ENCODE measurements around the gene STK38. TPM values are rescaled to one million over a fixed set of nuclear protein-coding genes. Genes with fewer than 3 reads are reported as not detected.
"Not testable (repeated sequence)": the region's sequence is repeated elsewhere in the genome, so short reads cannot be mapped to it uniquely, and the experiment has no call there.

Gene STK38
- total RNA-seq, 1 experiment from 2014 or later: 16.4 TPM

GRCh38 chr6:36491378-36491965 is 55.8 kb downstream of the STK38 start:
- no peak for DNase-seq (ENCODE audit: extremely low read depth, low read depth)

DNA sequence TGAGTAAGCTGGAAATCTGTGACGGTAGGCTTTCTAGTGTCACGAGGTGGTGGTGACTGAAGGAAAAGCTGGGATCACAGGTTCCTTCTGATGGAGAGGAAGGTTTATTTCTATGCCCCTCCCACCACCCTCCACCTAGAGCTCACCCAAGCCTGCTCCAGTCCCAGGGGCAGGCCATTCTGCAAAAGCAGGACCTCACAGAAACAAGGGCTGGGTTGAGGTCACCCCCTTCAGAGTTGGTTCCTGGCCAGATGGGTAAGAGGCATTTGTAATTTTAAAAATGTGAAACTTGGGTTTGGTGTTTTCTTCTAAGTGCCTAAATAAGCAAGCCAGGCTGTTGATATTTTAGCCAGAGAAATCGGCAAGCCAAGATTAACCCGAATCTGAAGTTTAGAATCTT is 57.9 kb downstream of the STK38 start:
- no peak for DNase-seq (ENCODE audit: extremely low read depth, low read depth)

DNA sequence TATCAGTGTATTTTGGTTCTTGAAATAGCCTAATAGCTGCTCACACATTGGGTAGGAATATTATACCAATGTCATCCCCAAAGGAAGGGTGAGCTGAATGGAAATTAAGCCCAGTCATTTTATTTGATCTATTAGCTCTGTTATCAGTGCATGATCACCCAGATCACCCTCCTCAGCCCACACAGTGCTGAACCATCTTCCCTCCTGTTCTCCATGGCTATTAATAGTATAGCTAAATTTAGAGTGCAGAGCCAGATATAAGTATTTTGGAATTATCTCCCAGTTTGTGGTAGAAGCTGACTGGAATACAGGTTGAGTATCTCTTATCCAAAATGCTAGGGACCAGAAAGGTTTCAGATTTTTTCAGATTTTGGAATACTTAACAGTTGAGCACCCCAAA is 59.1 kb downstream of the STK38 start:
- DNase-seq (ENCODE audit: extremely low read depth, low read depth): no peak

GRCh38 chr6:36487698-36488097 is 59.6 kb downstream of the STK38 start:
- DNase-seq (ENCODE audit: extremely low read depth, low read depth): no peak

DNA sequence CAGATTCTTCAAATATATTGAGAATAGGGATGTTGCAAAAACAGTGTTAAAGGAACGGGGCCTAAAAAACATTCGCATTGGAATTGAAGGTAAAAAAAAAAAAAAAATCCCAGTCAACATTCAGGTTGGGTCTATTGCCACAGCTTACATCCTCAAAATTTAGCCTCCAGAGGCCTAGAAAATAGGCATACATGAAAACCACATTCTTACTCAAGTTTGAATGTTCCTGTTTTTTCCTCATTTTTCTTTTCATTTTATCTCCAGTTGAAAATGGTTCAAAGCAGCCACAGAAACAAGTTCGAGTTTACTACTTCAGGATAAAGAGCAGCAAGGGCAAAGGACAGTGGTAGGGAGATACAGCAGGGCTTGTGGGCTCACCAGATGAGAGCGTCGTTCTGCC is 62.5 kb downstream of the STK38 start:
- no peak for DNase-seq (ENCODE audit: extremely low read depth, low read depth)

GRCh38 chr6:36483326-36483725 is 64.0 kb downstream of the STK38 start:
- not testable (repeated sequence) for DNase-seq (ENCODE audit: extremely low read depth, low read depth)

DNA sequence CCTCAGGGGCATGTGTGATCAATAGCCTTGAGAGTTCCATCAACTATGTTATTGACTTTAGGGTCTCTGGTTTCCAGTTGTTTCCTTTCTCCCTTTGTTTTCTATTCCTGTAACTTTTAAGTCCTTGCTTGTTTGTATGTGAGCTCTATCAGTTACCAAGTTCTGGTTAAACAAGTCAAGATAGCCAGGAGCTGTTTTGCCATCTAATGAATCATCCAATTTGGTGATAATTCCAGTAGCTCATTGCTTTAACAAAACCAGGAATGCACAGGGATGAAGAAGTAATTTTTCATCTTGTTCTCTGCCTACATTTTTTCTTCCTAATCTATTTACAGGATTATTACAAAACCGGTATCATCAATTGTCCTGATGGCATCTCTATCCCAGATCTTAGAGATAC is 68.0 kb downstream of the STK38 start:
- DNase-seq (ENCODE audit: extremely low read depth, low read depth): no peak

GRCh38 chr6:36478051-36478526 is 69.2 kb downstream of the STK38 start:
- no peak for DNase-seq (ENCODE audit: extremely low read depth, low read depth)

DNA sequence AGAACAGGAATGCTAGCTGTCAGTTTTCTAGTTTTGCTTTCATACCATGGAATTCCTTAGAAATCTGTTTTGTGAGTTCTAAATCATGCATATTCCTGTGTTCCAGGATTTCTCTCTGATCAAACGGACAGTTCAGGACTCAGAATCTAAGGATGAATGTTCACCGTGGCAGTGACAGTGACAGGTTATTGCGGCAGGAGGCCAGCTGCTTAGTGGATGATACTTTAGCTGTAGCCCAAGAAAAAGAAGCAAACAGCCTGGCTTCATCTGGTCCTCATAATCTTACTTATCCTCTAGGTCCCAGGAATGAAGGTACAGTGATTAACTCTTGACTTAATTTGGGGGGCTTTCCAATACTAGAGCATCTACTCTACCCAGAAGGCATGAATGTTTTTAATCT is 77.3 kb downstream of the STK38 start:
- DNase-seq (ENCODE audit: extremely low read depth, low read depth): no peak

GRCh38 chr6:36469148-36469661 is 78.1 kb downstream of the STK38 start:
- DNase-seq (ENCODE audit: extremely low read depth, low read depth): no peak

DNA sequence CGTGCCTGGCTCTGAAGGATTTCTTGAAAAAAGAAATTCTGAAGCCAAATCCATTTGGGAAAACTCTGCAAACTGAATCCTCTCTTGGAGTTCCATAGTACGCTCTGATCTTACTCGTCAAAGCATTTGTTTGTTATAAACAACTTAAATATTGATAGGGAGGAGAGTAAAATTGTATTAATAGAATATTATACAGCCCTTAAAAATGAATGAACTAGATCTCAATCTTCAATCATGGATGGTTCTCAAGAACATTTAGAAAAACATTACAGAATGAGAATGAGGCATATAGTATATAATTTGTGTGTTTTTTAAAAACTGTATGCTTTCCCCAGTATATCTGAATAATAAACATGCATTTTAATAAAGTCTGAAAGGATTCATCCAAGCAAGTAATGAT is 79.7 kb downstream of the STK38 start:
- DNase-seq (ENCODE audit: extremely low read depth, low read depth): no peak

GRCh38 chr6:36464233-36464632 is 83.0 kb downstream of the STK38 start:
- no peak for DNase-seq (ENCODE audit: extremely low read depth, low read depth)

DNA sequence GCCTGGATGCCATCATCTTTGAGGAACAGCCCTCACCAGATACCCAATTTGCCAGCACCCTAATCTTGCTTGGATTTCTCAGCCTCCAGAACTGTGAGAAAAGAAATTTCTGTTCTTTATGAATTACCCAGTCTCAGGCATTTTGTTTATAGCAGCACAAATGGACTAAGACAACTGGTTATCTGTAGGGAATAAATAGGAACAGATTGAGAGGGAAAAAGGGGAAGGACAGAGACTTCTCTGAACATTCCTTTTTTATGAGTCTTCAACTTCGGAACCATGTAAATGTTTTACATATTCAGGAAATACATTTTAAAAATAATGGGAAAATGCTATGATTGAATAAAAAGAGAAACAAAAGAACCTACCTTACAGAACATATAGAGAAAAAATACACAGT is 83.6 kb downstream of the STK38 start:
- no peak for DNase-seq (ENCODE audit: extremely low read depth, low read depth)

- DNase-seq (ENCODE audit: extremely low read depth, low read depth): no peak
Measured at GRCh38 chr6:36461646-36462045, 85.6 kb downstream of the STK38 start.

- no peak for DNase-seq (ENCODE audit: extremely low read depth, low read depth)
Measured at GRCh38 chr6:36460916-36461315, 86.4 kb downstream of the STK38 start.

DNA sequence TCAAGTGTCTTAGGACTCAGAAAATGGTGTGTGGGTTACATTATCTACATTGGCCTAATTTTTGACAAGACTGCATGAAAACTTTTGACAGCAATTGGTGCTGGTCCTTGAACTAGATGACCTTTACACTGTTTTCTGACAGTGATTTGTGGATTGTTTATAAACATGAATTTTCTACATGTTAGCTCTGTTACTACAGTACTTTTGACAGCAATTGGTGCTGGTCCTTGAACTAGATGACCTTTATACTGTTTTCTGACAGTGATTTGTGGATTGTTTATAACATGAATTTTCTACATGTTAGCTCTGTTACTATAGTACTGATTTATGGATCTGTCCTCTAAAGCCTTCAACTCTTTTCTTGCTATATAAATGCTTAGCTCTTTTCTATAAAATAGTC is 87.8 kb downstream of the STK38 start:
- DNase-seq (ENCODE audit: extremely low read depth, low read depth): no peak

DNA sequence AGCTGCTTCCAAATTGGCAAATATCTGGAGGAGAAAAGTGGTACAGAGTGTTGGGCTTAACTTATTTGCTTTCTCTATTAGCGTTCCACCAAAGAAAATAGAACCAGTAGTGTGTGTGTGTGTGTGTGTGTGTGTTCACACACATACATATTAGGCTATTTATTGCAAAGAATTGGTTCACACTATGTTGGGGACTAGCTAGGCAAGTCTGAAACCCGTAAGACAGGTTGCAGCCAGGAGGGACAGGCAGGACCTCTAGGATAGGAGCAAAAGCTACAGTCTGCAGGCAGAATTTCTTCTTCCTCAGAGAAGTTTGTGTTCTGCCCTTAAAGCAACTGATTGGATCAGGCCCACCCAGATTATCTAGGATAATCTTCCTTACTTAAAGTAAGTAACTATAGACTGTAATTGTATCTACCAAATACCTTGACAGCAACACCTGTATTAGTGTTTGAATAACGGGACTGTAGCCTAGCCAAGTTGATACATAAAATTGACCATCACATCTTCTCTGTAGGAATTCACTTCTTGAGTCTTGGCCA is 91.7 kb downstream of the STK38 start:
- DNase-seq (ENCODE audit: extremely low read depth, low read depth): no peak

- DNase-seq (ENCODE audit: extremely low read depth, low read depth): not testable (repeated sequence)
Measured at GRCh38 chr6:36452897-36453296, 94.4 kb downstream of the STK38 start.

GRCh38 chr6:36449173-36449572 is 98.1 kb downstream of the STK38 start:
- not testable (repeated sequence) for DNase-seq (ENCODE audit: extremely low read depth, low read depth)

DNA sequence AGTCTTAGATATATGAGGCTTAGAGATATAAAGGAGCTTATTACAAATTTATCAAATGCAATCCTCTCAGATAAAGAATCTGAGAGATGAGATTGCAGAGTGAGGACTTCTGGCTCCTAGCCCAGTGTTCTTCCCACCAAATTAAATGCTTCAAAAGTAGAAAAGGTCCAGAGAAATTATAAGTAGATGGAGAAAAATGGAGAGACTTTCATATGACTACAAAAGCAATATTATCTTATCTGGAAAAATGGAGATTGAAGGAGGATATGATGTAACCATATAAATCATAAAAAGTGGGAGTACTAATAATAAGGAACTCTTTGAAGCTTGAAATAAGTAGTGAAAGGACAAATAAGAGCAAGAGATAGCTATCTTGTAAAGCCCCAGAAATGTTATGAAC is 101.7 kb downstream of the STK38 start:
- DNase-seq (ENCODE audit: extremely low read depth, low read depth): no peak

DNA sequence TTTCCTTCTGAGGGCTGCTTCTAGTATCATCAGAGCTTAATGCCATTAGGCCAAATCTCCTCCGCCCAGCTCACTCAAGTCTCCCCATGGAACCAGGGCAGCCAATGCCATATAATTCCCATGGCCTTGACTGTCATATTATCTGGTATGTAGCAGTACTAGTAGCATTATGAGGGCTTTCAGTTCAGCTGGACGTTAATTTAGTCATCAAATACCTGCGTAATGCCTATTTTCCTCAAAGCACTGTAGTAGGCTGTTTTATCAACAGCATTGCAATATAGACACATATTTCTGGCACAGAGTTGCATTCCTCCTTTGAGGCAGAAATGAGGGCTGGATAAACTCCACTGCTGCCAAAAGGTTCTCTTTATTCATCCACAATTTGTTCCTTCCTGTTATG is 102.8 kb downstream of the STK38 start:
- DNase-seq (ENCODE audit: extremely low read depth, low read depth): no peak
